HepG2 (cell line): ENCODE data around the gene SEMA3F. TPM values are rescaled to one million over a fixed set of nuclear protein-coding genes. Genes with fewer than 3 reads are reported as not detected.

Experiments used
- ATAC-seq: fragments of 200-7000 bp; cut with Tn5 transposase; 3 replicates; pipeline ENCODE4 v1.9.1; 2020; ENCODE audit warnings: mild to moderate bottlenecking, moderate library complexity
- BruUV-seq: library from RNA; stranded (reverse); fragments of 400-500 nt; replicated peaks from 2 replicates; lab custom pipeline; 2021; lab: Mats Ljungman, UMichigan
- CTCF ChIA-PET: fragments of 300-600 bp; formaldehyde crosslinking; extraction: SDS; loops from one replicate; lab custom pipeline; 2021; ENCODE audit warnings: low total read pairs, inconsistent platforms, low intra/inter-chr PET ratio; lab: Yijun Ruan, JAX
- POLR2A ChIA-PET: fragments of 350-600 bp; sonication (Branson Sonifier 250); formaldehyde crosslinking; loops from one replicate; lab custom pipeline; 2020; ENCODE audit warnings: antibody characterized with exemption, inconsistent platforms; lab: Yijun Ruan, JAX
- DNase-seq: peaks from one replicate; pipeline ENCODE4 v3.0.0-alpha.2; 2015; ENCODE audit warnings: low spot score
- FAIRE-seq: peaks from 3 replicates; lab custom pipeline; 2011; peaks lifted over from hg19 to GRCh38; lab: Jason Lieb, UNC
- H2AFZ ChIP-seq: one replicate; pipeline ENCODE4 v1.6.1; 2011; ENCODE audit warnings: low read length, inconsistent platforms
- H3K27ac ChIP-seq: fragments of 300-600 bp; 3 replicates; pipeline ENCODE4 v1.8.0; 2011; ENCODE audit warnings: mixed run types, mild to moderate bottlenecking, mixed read lengths, low read length, inconsistent platforms; ENCODE audit not compliant: insufficient read depth; ENCODE audit errors: extremely low read length
- H3K27me3 ChIP-seq, 2 experiments: fragments of 200-600 bp in 1 of 2; 2 replicates in 1 of 2; 3 replicates in 1 of 2; pipeline versions ENCODE4 v1.6.0 to v1.8.0; 2011; ENCODE audit warnings: low read length in 2 of 2, mild to moderate bottlenecking in 2 of 2, moderate library complexity in 2 of 2, inconsistent platforms in 1 of 2; ENCODE audit not compliant: insufficient read depth in 2 of 2, control insufficient read depth in 1 of 2
- H3K36me3 ChIP-seq, 2 experiments: fragments of 200-600 bp in 1 of 2; replicated peaks in 1 of 2; 2 replicates in 1 of 2; 3 replicates in 1 of 2; pipeline versions ENCODE4 v1.5.1 to v1.8.0; 2011; ENCODE audit warnings: low read length in 2 of 2, inconsistent platforms in 1 of 2; ENCODE audit not compliant: insufficient read depth in 2 of 2, control insufficient read depth in 1 of 2
- H3K4me1 ChIP-seq: 2 replicates; pipeline ENCODE4 v1.5.1; 2012; ENCODE audit warnings: low read length, inconsistent platforms; ENCODE audit not compliant: insufficient read depth
- H3K4me2 ChIP-seq: 2 replicates; pipeline ENCODE4 v1.6.0; 2011; ENCODE audit warnings: low read depth, low read length, inconsistent platforms
- H3K4me3 ChIP-seq, 3 experiments: fragments of 200-600 bp in 1 of 3; sonication (generic), shearing (Covaris generic) in 1 of 3; replicated peaks in 1 of 3; 2 replicates each; pipeline ENCODE4 v1.5.1; 2011 to 2016; ENCODE audit warnings: low read length in 3 of 3, inconsistent platforms in 2 of 3, low read depth in 2 of 3, mild to moderate bottlenecking in 2 of 3, control low read depth in 1 of 3, mixed read lengths in 1 of 3; ENCODE audit not compliant: insufficient read depth in 1 of 3
- H3K79me2 ChIP-seq: one replicate; pipeline ENCODE4 v1.6.1; 2011; ENCODE audit warnings: low read length, inconsistent platforms; ENCODE audit not compliant: insufficient read depth
- H3K9ac ChIP-seq: 2 replicates; pipeline ENCODE4 v1.6.0; 2011; ENCODE audit warnings: mild to moderate bottlenecking, low read depth, low read length, inconsistent platforms; ENCODE audit not compliant: insufficient read depth
- H3K9me3 ChIP-seq: 2 replicates; pipeline ENCODE4 v1.5.1; 2012; ENCODE audit warnings: mild to moderate bottlenecking, low read length
- H4K20me1 ChIP-seq: 2 replicates; pipeline ENCODE4 v1.6.0; 2011; ENCODE audit warnings: inconsistent platforms, mild to moderate bottlenecking, low read length, moderate library complexity; ENCODE audit not compliant: insufficient read depth
- E2F1 ChIP-seq: sonication (generic); formaldehyde crosslinking; IDR thresholded peaks from 2 replicates; pipeline ENCODE4 v1.5.0; 2020; ENCODE audit warnings: missing genetic modification reagents
- HNRNPUL1 ChIP-seq: fragments of 200-400 bp; formaldehyde crosslinking; IDR thresholded peaks from 2 replicates; pipeline ENCODE4 v1.6.1; 2017; ENCODE audit warnings: low read depth, mild to moderate bottlenecking, low read length, moderate library complexity
- IRX3 ChIP-seq: sonication (generic); formaldehyde crosslinking; IDR thresholded peaks from 2 replicates; pipeline ENCODE4 v1.8.1; 2023; ENCODE audit warnings: mild to moderate bottlenecking, low read depth, missing genetic modification reagents, borderline replicate concordance
- KLF6 ChIP-seq: IDR thresholded peaks from 2 replicates; pipeline ENCODE4 v1.8.0; 2016; ENCODE audit warnings: missing biosample characterization, missing genetic modification reagents
- MAFK ChIP-seq, 2 experiments: IDR thresholded peaks in 1 of 2; conservative IDR thresholded peaks in 1 of 2; 2 replicates each; pipeline ENCODE4 v1.6.1; 2011; ENCODE audit warnings: improper control_type of control experiment in 2 of 2, low read length in 2 of 2
- MED13 ChIP-seq: sonication (generic); formaldehyde crosslinking; IDR thresholded peaks from 2 replicates; pipeline ENCODE4 v1.5.0; 2020; ENCODE audit warnings: missing genetic modification reagents
- SRSF9 ChIP-seq: fragments of 200-400 bp; formaldehyde crosslinking; IDR thresholded peaks from 2 replicates; pipeline ENCODE4 v1.6.1; 2018; ENCODE audit warnings: borderline replicate concordance, mild to moderate bottlenecking, low read depth, low read length; ENCODE audit not compliant: insufficient read depth, poor library complexity, severe bottlenecking
- TCF7L2 ChIP-seq: IDR thresholded peaks from 2 replicates; pipeline ENCODE4 v1.6.1; 2011; ENCODE audit warnings: mild to moderate bottlenecking, low read depth, low read length, moderate library complexity
- ZFP36L1 ChIP-seq: sonication (generic); formaldehyde crosslinking; IDR thresholded peaks from 2 replicates; pipeline ENCODE4 v1.8.0; 2022; ENCODE audit warnings: mild to moderate bottlenecking, missing genetic modification reagents, moderate library complexity
- ZNF10 ChIP-seq: sonication (generic); formaldehyde crosslinking; IDR thresholded peaks from 2 replicates; pipeline ENCODE4 v1.4.0; 2020; ENCODE audit warnings: mild to moderate bottlenecking, low read depth, missing genetic modification reagents, borderline replicate concordance
- ZNF280D ChIP-seq: sonication (generic); formaldehyde crosslinking; IDR thresholded peaks from 2 replicates; pipeline ENCODE4 v1.5.1; 2020; ENCODE audit warnings: mild to moderate bottlenecking, missing genetic modification reagents
- ZNF33B ChIP-seq: sonication (generic); formaldehyde crosslinking; IDR thresholded peaks from 2 replicates; pipeline ENCODE4 v1.5.1; 2020; ENCODE audit warnings: mild to moderate bottlenecking, missing genetic modification reagents
- ZNF354B ChIP-seq: sonication (generic); formaldehyde crosslinking; IDR thresholded peaks from 2 replicates; pipeline ENCODE4 v1.8.0; 2022; ENCODE audit warnings: mild to moderate bottlenecking, missing genetic modification reagents
- ZNF629 ChIP-seq: sonication (generic); formaldehyde crosslinking; conservative IDR thresholded peaks from 2 replicates; pipeline ENCODE4 v1.5.0; 2020; ENCODE audit warnings: missing genetic modification reagents
- ZNF652 ChIP-seq: IDR thresholded peaks from 2 replicates; pipeline ENCODE4 v1.6.1; 2016; ENCODE audit warnings: low read depth, borderline replicate concordance
- ZNF841 ChIP-seq: sonication (generic); formaldehyde crosslinking; IDR thresholded peaks from 2 replicates; pipeline ENCODE4 v1.8.1; 2023; ENCODE audit warnings: missing genetic modification reagents, borderline replicate concordance
- ZSCAN20 ChIP-seq: sonication (generic); formaldehyde crosslinking; IDR thresholded peaks from 2 replicates; pipeline ENCODE4 v1.4.0; 2020; ENCODE audit warnings: missing genetic modification reagents, mild to moderate bottlenecking, borderline replicate concordance
- WGBS: methylation state at CpG from one replicate; pipeline ENCODE4 v1.1.6; 2017; ENCODE audit warnings: low lambda C conversion rate; 5-methylcytosine and 5-hydroxymethylcytosine counted together
- in situ Hi-C: cut with HindIII; loops from 2 replicates; pipeline ENCODE4 v1.10.0; 2017; ENCODE audit warnings: low pct_unique_long_range_greater_than_20kb; ENCODE audit not compliant: extremely low pct_ligation_motif_present
- intact Hi-C: fragments of 100-400 bp; cut with micrococcal nuclease; formaldehyde crosslinking; loops from one replicate; pipeline ENCODE4 v1.10.0; 2022; ENCODE audit not compliant: unreplicated experiment
- polyA plus RNA-seq, 8 experiments: library from polyadenylated mRNA; depleted of rRNA in 3 of 8; stranded (reverse) in 7 of 8; unstranded in 1 of 8; fragments of >200 nt; fragmentation: Illumina TruSeq in 4 of 8; extraction: Trizol in 4 of 8; gene quantifications; 2 replicates each; pipeline versions ENCODE4 v1.2.1 to v1.2.3, GENCODE V29; 2011 to 2016; ENCODE audit warnings: low read depth in 4 of 8, missing spikeins in 1 of 8, mixed read lengths in 1 of 8; ENCODE audit not compliant: insufficient read depth in 1 of 8
- total RNA-seq, 5 experiments: library from RNA; depleted of rRNA; stranded (reverse); fragments of >200 nt; fragmentation: Illumina TruSeq; extraction: Trizol; gene quantifications; 2 replicates each; pipeline ENCODE4 v1.2.3, GENCODE V29; 2016; ENCODE audit warnings: low read depth in 1 of 5

The SEMA3F gene
- total and polyA plus RNA-seq, 2 of the 13 experiments (the other 11 are each of a cell fraction or from before 2014, with no cell fraction given), result 7.6 to 17.2 TPM

- no peak overlapping the region for H3K4me3 ChIP-seq
- no peak overlapping the region for H3K4me2 ChIP-seq
- ChIA-PET POLR2A (interaction anchor here (1.3 to 3.7 kb wide), 2 partner anchors 9 to 45 kb away, joined by 4 to 23 read pairs; no protein-coding TSS in a partner anchor), CTCF (no interaction called here)
- in situ Hi-C loops (no loop called here), intact Hi-C loops (no loop called here)
- H3K4me1 ChIP-seq, result peaks cover 63% of the 10 kb centered on the region
- FAIRE-seq, result no peak
- no peak overlapping the region for H2AFZ ChIP-seq
- DNase-seq, result no peak
- no peak for ATAC-seq
- TF ChIP-seq MED13 (CRISPR knock-in tag) (no peak), ZNF652 (no peak), ZNF10 (CRISPR knock-in tag) (no peak), ZNF629 (CRISPR knock-in tag) (no peak), ZNF841 (CRISPR knock-in tag) (no peak), HNRNPUL1 (no peak), MAFK (conservative IDR thresholded peaks at IDR 0.05 in 1 of 2, IDR thresholded peaks at IDR 0.05 in 1 of 2; ENCODE audit: low read length in 2 of 2) (no peak), ZSCAN20 (CRISPR knock-in tag) (no peak), IRX3 (no peak), KLF6 (no peak), ZNF33B (no peak), ZNF354B (CRISPR knock-in tag) (no peak), E2F1 (CRISPR knock-in tag) (no peak), SRSF9 (no peak), ZFP36L1 (CRISPR knock-in tag) (no peak), TCF7L2 (no peak), ZNF280D (CRISPR knock-in tag) (no peak)
- H4K20me1 ChIP-seq, result no peaks in the 10 kb centered on the region
- WGBS, result 96% methylated on average over 9 of the region's 12 CpGs
- peaks cover 7% of the 10 kb centered on the region for H3K79me2 ChIP-seq
- H3K36me3 ChIP-seq, result peaks cover 0 to 13% of the 10 kb centered on the region in 2 experiments; a peak in 1 of 5 replicates
- H3K9me3 ChIP-seq, result no peaks in the 10 kb centered on the region
- H3K27me3 ChIP-seq, result peaks cover 0 to 15% of the 10 kb centered on the region in 2 experiments; a peak in 2 of 5 replicates
- no peak overlapping the region for H3K9ac ChIP-seq
- H3K27ac ChIP-seq, result no peak overlapping the region
- BruUV-seq, result no TSS peak
These were observed 2.9 kb downstream of the SEMA3F start for GRCh38 chr3:50157827-50158529.
